K562 (cell line): ENCODE data around the gene IKZF4.

ENCODE experiments used
- CTCF ChIP-seq, 3 experiments: IDR thresholded peaks in 2 of 3; conservative IDR thresholded peaks in 1 of 3; 2 replicates each; pipeline ENCODE4 v1.5.1; 2011 to 2012; ENCODE audit warnings: low read length in 3 of 3, mild to moderate bottlenecking in 3 of 3, control low read depth in 2 of 3, improper control_type of control experiment in 1 of 3, inconsistent platforms in 1 of 3, low read depth in 1 of 3, mixed read lengths in 1 of 3, moderate library complexity in 1 of 3; ENCODE audit not compliant: insufficient read depth in 2 of 3
- EHMT2 ChIP-seq: fragments of 450-650 bp; IDR thresholded peaks from 2 replicates; pipeline ENCODE4 v1.6.1; 2018; ENCODE audit warnings: antibody characterized with exemption
- EZH2 ChIP-seq: IDR thresholded peaks from 2 replicates; pipeline ENCODE4 v1.6.1; 2012; ENCODE audit warnings: low read depth, mild to moderate bottlenecking, inconsistent platforms, low read length, borderline replicate concordance
- HES1 ChIP-seq: fragments of 450-650 bp; IDR thresholded peaks from 2 replicates; pipeline ENCODE4 v1.6.1; 2016; ENCODE audit warnings: low read depth, mild to moderate bottlenecking, moderate library complexity
- PATZ1 ChIP-seq: fragments of 250-450 bp; sonication (Bioruptor Pico); IDR thresholded peaks from 2 replicates; pipeline ENCODE4 v1.5.0; 2020; ENCODE audit warnings: mild to moderate bottlenecking, borderline replicate concordance
- YBX1 ChIP-seq: fragments of 450-650 bp; IDR thresholded peaks from 2 replicates; pipeline ENCODE4 v1.7.1; 2016; ENCODE audit warnings: mild to moderate bottlenecking
- ZNF512 ChIP-seq: IDR thresholded peaks from 2 replicates; pipeline ENCODE4 v1.6.1; 2016; ENCODE audit warnings: missing genetic modification characterization, missing compliant biosample characterization

- no peak for TF ChIP-seq EHMT2
- no peak for TF ChIP-seq PATZ1 (CRISPR knock-in tag)
- no peak for TF ChIP-seq CTCF (IDR thresholded peaks at IDR 0.05 in 2 of 3, conservative IDR thresholded peaks at IDR 0.05 in 1 of 3; ENCODE audit: insufficient read depth in 2 of 3, low read depth in 1 of 3, low read length in 3 of 3)
- TF ChIP-seq EZH2: no peak
- no peak for TF ChIP-seq YBX1
- no peak for TF ChIP-seq ZNF512 (tag)
- TF ChIP-seq HES1: no peak
Observed at GRCh38 chr12:56046027-56046780, 25.4 kb downstream of the IKZF4 start.
